H9 (cell line): ENCODE data around the gene AIF1L. TPM values are rescaled to one million over a fixed set of nuclear protein-coding genes. Genes with fewer than 3 reads are reported as not detected.

ENCODE experiments used
- DNase-seq: peaks from one replicate; pipeline ENCODE4 v3.0.0-alpha.2; 2017
- H2AFZ ChIP-seq: one replicate; pipeline ENCODE4 v1.6.1; 2013; ENCODE audit warnings: mild to moderate bottlenecking, low read length, control low read depth, moderate library complexity
- H2AK5ac ChIP-seq: 2 replicates; pipeline ENCODE4 v1.6.1; 2013; ENCODE audit warnings: low read length, control low read depth, mixed read lengths; ENCODE audit not compliant: insufficient read length
- H2BK120ac ChIP-seq: one replicate; pipeline ENCODE4 v1.6.1; 2013; ENCODE audit warnings: low read depth, mild to moderate bottlenecking, low read length, control low read depth, inconsistent platforms; ENCODE audit not compliant: poor library complexity, severe bottlenecking
- H2BK12ac ChIP-seq: 2 replicates; pipeline ENCODE4 v1.6.1; 2013; ENCODE audit warnings: low read length, control low read depth, mixed read lengths, low read depth; ENCODE audit not compliant: insufficient read length
- H2BK15ac ChIP-seq: 2 replicates; pipeline ENCODE4 v1.6.1; 2013; ENCODE audit warnings: low read depth, low read length, control low read depth
- H2BK20ac ChIP-seq: one replicate; pipeline ENCODE4 v1.6.1; 2013; ENCODE audit warnings: low read depth, mild to moderate bottlenecking, low read length, control low read depth, inconsistent platforms; ENCODE audit not compliant: poor library complexity, severe bottlenecking
- H2BK5ac ChIP-seq: 2 replicates; pipeline ENCODE4 v1.6.1; 2013; ENCODE audit warnings: low read length, control low read depth, mixed read lengths; ENCODE audit not compliant: insufficient read length
- H3K14ac ChIP-seq: 2 replicates; pipeline ENCODE4 v1.6.1; 2013; ENCODE audit warnings: low read length, control low read depth; ENCODE audit not compliant: insufficient read depth
- H3K18ac ChIP-seq: 2 replicates; pipeline ENCODE4 v1.6.1; 2013; ENCODE audit warnings: low read depth, mild to moderate bottlenecking, mixed read lengths, low read length, control low read depth; ENCODE audit not compliant: insufficient read length
- H3K23ac ChIP-seq: 2 replicates; pipeline ENCODE4 v1.6.1; 2013; ENCODE audit warnings: low read length, control low read depth, mixed read lengths, low read depth; ENCODE audit not compliant: insufficient read length
- H3K23me2 ChIP-seq: 2 replicates; pipeline ENCODE4 v1.6.1; 2013; ENCODE audit warnings: low read depth, mild to moderate bottlenecking, mixed read lengths, low read length, control low read depth; ENCODE audit not compliant: insufficient read length, poor library complexity, severe bottlenecking
- H3K27ac ChIP-seq: 2 replicates; pipeline ENCODE4 v1.5.1; 2013; ENCODE audit warnings: low read length, control low read depth, mixed read lengths, low read depth; ENCODE audit not compliant: insufficient read length
- H3K27me3 ChIP-seq: 2 replicates; pipeline ENCODE4 v1.6.1; 2013; ENCODE audit warnings: low read length, control low read depth, inconsistent platforms; ENCODE audit not compliant: insufficient read depth
- H3K4ac ChIP-seq: 2 replicates; pipeline ENCODE4 v1.6.1; 2013; ENCODE audit warnings: low read depth, mild to moderate bottlenecking, control low read depth, inconsistent platforms, low read length, moderate library complexity
- H3K4me1 ChIP-seq: 2 replicates; pipeline ENCODE4 v1.6.1; 2013; ENCODE audit warnings: low read length, control low read depth, inconsistent platforms; ENCODE audit not compliant: insufficient read depth
- H3K4me2 ChIP-seq: 2 replicates; pipeline ENCODE4 v1.6.1; 2013; ENCODE audit warnings: low read length, control low read depth, mixed read lengths; ENCODE audit not compliant: insufficient read length, insufficient read depth
- H3K56ac ChIP-seq: 2 replicates; pipeline ENCODE4 v1.6.1; 2013; ENCODE audit warnings: low read depth, mild to moderate bottlenecking, mixed read lengths, low read length, control low read depth; ENCODE audit not compliant: insufficient read length
- H3K79me1 ChIP-seq: 2 replicates; pipeline ENCODE4 v1.6.1; 2013; ENCODE audit warnings: low read depth, mild to moderate bottlenecking, moderate library complexity, low read length, control low read depth, inconsistent platforms; ENCODE audit not compliant: insufficient read depth, poor library complexity, severe bottlenecking
- H3K79me2 ChIP-seq: 2 replicates; pipeline ENCODE4 v1.6.1; 2013; ENCODE audit warnings: low read length, control low read depth, inconsistent platforms; ENCODE audit not compliant: insufficient read depth
- H3K9ac ChIP-seq: 2 replicates; pipeline ENCODE4 v1.6.1; 2013; ENCODE audit warnings: low read length, control low read depth, mixed read lengths; ENCODE audit not compliant: insufficient read length; ENCODE audit errors: extremely low read depth
- H3K9me3 ChIP-seq: one replicate; pipeline ENCODE4 v1.6.1; 2013; ENCODE audit warnings: low read depth, low read length, inconsistent platforms; ENCODE audit not compliant: control insufficient read depth
- H3T11ph ChIP-seq: one replicate; pipeline ENCODE4 v1.6.1; 2013; ENCODE audit warnings: mild to moderate bottlenecking, low read length, control low read depth, inconsistent platforms
- H4K20me1 ChIP-seq: one replicate; pipeline ENCODE4 v1.6.1; 2013; ENCODE audit not compliant: control insufficient read depth, insufficient read length, insufficient read depth
- H4K5ac ChIP-seq: 2 replicates; pipeline ENCODE4 v1.6.1; 2013; ENCODE audit warnings: low read depth, mild to moderate bottlenecking, mixed read lengths, low read length, control low read depth; ENCODE audit not compliant: insufficient read length
- H4K8ac ChIP-seq: replicated peaks from 2 replicates; pipeline ENCODE4 v1.6.1; 2013; ENCODE audit warnings: low read length, control low read depth, mixed read lengths, low read depth; ENCODE audit not compliant: insufficient read length
- H4K91ac ChIP-seq: 2 replicates; pipeline ENCODE4 v1.6.1; 2013; ENCODE audit warnings: low read depth, mild to moderate bottlenecking, moderate library complexity, mixed read lengths, low read length, control low read depth; ENCODE audit not compliant: insufficient read length
- H3K27ac Mint-ChIP-seq, 3 experiments: 2 replicates in 2 of 3; 3 replicates in 1 of 3; pipeline ENCODE4 v1.8.0; 2020 to 2021; ENCODE audit warnings: mixed read lengths in 3 of 3, mild to moderate bottlenecking in 1 of 3, moderate library complexity in 1 of 3
- H3K27me3 Mint-ChIP-seq: 2 replicates; pipeline ENCODE4 v1.8.0; 2021; ENCODE audit warnings: low read depth, mild to moderate bottlenecking, moderate library complexity, mixed read lengths
- H3K36me3 Mint-ChIP-seq, 3 experiments: 2 replicates in 2 of 3; 3 replicates in 1 of 3; pipeline ENCODE4 v1.8.0; 2020 to 2021; ENCODE audit warnings: low read depth in 3 of 3, mixed read lengths in 3 of 3; ENCODE audit not compliant: insufficient read depth in 1 of 3
- H3K4me1 Mint-ChIP-seq, 2 experiments: 2 replicates each; pipeline ENCODE4 v1.8.0; 2020; ENCODE audit warnings: mixed read lengths in 2 of 2
- H3K4me3 Mint-ChIP-seq, 2 experiments: 2 replicates in 1 of 2; 3 replicates in 1 of 2; pipeline ENCODE4 v1.8.0; 2020 to 2021; ENCODE audit warnings: mild to moderate bottlenecking in 2 of 2, mixed read lengths in 2 of 2, moderate library complexity in 1 of 2
- H3K9me3 Mint-ChIP-seq, 2 experiments: 2 replicates in 1 of 2; 3 replicates in 1 of 2; pipeline ENCODE4 v1.8.0; 2020; ENCODE audit warnings: mild to moderate bottlenecking in 2 of 2, mixed read lengths in 2 of 2, moderate library complexity in 1 of 2
- CTCF ChIP-seq: fragments of 200-600 bp; sonication (generic); conservative IDR thresholded peaks from 3 replicates; pipeline ENCODE4 v1.8.0; 2021; ENCODE audit warnings: antibody characterized with exemption, mild to moderate bottlenecking
- WGBS: extraction: QIAGEN DNeasy Blood & Tissue Kit; methylation state at CpG from one replicate; pipeline ENCODE4 v1.1.7; 2013; ENCODE audit warnings: missing lambda C conversion rate, low lambda C conversion rate, mixed read lengths; ENCODE audit not compliant: insufficient read length; ENCODE audit errors: extremely low coverage; 5-methylcytosine and 5-hydroxymethylcytosine counted together
- total RNA-seq: library from RNA; stranded (reverse); gene quantifications from 2 replicates; pipeline ENCODE4 v1.2.1, GENCODE V29; 2021

The AIF1L gene
- total RNA-seq, 1 experiment from 2014 or later = 122 TPM

- H3K9ac ChIP-seq = no peak overlapping the region
- Mint-ChIP-seq H3K9me3 (no peaks in the 10 kb centered on the region), H3K27me3 (no peaks in the 10 kb centered on the region), H3K4me1 (peaks cover 2 to 3% of the 10 kb centered on the region in 2 experiments), H3K36me3 (peaks cover 39 to 87% (median 82%) of the 10 kb centered on the region in 3 experiments), H3K4me3 (no peak overlapping the region), H3K27ac (no peak overlapping the region; a peak in 1 of 7 replicates)
- WGBS = no CpG with 5 or more reads among the region's 4 CpGs
- H2BK5ac ChIP-seq = no peak overlapping the region
- no peak overlapping the region for H2BK15ac ChIP-seq
- H2AFZ ChIP-seq = no peak overlapping the region
- no peaks in the 10 kb centered on the region for H3K9me3 ChIP-seq
- H2BK20ac ChIP-seq = no peak overlapping the region
- no peaks in the 10 kb centered on the region for H3K27me3 ChIP-seq
- DNase-seq = no peak
- no peak overlapping the region for H3T11ph ChIP-seq
- no peak overlapping the region for H3K4me2 ChIP-seq
- H3K4ac ChIP-seq = no peak overlapping the region
- H3K79me1 ChIP-seq = no peaks in the 10 kb centered on the region
- no peak overlapping the region for H4K91ac ChIP-seq
- no peak overlapping the region for H4K8ac ChIP-seq
- H4K5ac ChIP-seq = no peak overlapping the region
- H3K79me2 ChIP-seq = no peaks in the 10 kb centered on the region
- no peak overlapping the region for H3K18ac ChIP-seq
- no peak overlapping the region for H3K27ac ChIP-seq
- no peaks in the 10 kb centered on the region for H3K4me1 ChIP-seq
- no peak overlapping the region for H3K23ac ChIP-seq
- H3K14ac ChIP-seq = no peak overlapping the region
- no peak overlapping the region for H2BK120ac ChIP-seq
- no peaks in the 10 kb centered on the region for H3K23me2 ChIP-seq
- no peak overlapping the region for H2BK12ac ChIP-seq
- H4K20me1 ChIP-seq = no peaks in the 10 kb centered on the region
- no peak overlapping the region for H3K56ac ChIP-seq
- no peak for TF ChIP-seq CTCF
- no peak overlapping the region for H2AK5ac ChIP-seq
These were observed 21.4 kb downstream of the AIF1L start for GRCh38 chr9:131117762-131118145.
